ENCODE results near the gene USP6. TPM values are rescaled to one million over a fixed set of nuclear protein-coding genes. Genes with fewer than 3 reads are reported as not detected.
"Not testable (repeated sequence)": the region's sequence is repeated elsewhere in the genome, so short reads cannot be mapped to it uniquely, and the experiment has no call there.

USP6 gene
- polyA plus RNA-seq, 2 of the 4 experiments (the other 2 are of a cell fraction) = 0.01 to 0.04 TPM

DNA sequence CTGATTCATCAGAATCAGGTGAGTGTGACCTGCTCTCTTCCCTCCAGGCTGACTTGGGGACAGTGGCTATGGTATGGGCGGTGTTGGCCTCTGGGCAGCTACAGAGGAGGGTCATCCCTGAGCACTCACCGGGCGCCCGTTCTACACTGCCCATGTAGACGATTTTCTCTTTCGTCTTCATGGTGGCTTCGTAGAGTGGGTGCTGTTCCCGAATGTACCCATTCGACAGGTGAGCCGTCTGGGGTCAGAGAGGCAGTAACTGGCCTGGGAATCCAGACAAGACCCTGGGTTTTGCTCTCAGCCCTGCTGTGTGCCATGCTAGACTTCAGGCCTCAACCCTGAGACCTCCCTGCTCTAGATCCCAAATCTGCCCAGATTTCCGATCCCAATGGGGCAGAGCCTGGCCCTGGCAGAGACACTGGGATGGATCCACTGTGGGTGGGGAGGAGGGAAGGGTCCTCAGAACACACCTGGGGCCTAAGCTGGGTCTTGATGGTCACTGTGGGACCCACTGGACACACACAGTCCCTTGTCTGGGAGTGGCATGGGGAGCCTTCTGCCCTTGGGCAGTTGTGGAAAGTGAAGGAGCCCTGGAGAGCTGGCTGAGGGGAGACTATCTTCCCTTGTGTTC lies 13.2 kb downstream of the USP6 start:
- no peak for DNase-seq (ENCODE audit: low read depth in 1 of 2, low spot score in 1 of 2)
- TF ChIP-seq, protein P1, sequence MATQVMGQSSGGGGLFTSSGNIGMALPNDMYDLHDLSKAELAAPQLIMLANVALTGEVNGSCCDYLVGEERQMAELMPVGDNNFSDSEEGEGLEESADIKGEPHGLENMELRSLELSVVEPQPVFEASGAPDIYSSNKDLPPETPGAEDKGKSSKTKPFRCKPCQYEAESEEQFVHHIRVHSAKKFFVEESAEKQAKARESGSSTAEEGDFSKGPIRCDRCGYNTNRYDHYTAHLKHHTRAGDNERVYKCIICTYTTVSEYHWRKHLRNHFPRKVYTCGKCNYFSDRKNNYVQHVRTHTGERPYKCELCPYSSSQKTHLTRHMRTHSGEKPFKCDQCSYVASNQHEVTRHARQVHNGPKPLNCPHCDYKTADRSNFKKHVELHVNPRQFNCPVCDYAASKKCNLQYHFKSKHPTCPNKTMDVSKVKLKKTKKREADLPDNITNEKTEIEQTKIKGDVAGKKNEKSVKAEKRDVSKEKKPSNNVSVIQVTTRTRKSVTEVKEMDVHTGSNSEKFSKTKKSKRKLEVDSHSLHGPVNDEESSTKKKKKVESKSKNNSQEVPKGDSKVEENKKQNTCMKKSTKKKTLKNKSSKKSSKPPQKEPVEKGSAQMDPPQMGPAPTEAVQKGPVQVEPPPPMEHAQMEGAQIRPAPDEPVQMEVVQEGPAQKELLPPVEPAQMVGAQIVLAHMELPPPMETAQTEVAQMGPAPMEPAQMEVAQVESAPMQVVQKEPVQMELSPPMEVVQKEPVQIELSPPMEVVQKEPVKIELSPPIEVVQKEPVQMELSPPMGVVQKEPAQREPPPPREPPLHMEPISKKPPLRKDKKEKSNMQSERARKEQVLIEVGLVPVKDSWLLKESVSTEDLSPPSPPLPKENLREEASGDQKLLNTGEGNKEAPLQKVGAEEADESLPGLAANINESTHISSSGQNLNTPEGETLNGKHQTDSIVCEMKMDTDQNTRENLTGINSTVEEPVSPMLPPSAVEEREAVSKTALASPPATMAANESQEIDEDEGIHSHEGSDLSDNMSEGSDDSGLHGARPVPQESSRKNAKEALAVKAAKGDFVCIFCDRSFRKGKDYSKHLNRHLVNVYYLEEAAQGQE (IDR thresholded peaks at IDR 0.05) = no peak
- TF ChIP-seq POLR2AphosphoS2 (conservative IDR thresholded peaks at IDR 0.05; ENCODE audit: low read length) = no peak
- no peak for TF ChIP-seq PHF8 (IDR thresholded peaks at IDR 0.05; ENCODE audit: borderline replicate concordance, low read depth)
- no peak for TF ChIP-seq KDM1A (IDR thresholded peaks at IDR 0.05; ENCODE audit: low read depth)
- TF ChIP-seq KDM5A (IDR thresholded peaks at IDR 0.05) = no peak
- H3K27ac ChIP-seq = no peak overlapping the region
- H3K4me1 ChIP-seq = no peaks in the 10 kb centered on the region
- POLR2A ChIA-PET = no interaction called here
- no peak overlapping the region for H3K4me2 ChIP-seq
- no peak for ATAC-seq
- H3K4me3 ChIP-seq = no peak overlapping the region
- 60% methylated on average over 10 of the region's 11 CpGs for WGBS (ENCODE audit: missing lambda C conversion rate)
- CTCF ChIA-PET = interaction anchor here (1.0 to 1.7 kb wide), 2 partner anchors 9 to 10 kb away, joined by 3 to 6 read pairs; no protein-coding TSS in a partner anchor
- no peaks in the 10 kb centered on the region; the same call in 2 of the 3 replicates for H3K9me3 ChIP-seq
- FAIRE-seq = no peak

GRCh38 chr17:5129770-5130169 lies 13.9 kb downstream of the USP6 start:
- H3K4me2 ChIP-seq; FAIRE-seq; DNase-seq (ENCODE audit: low read depth in 1 of 2, low spot score in 1 of 2); H3K27ac ChIP-seq; H3K4me3 ChIP-seq; ATAC-seq; H3K9me3 ChIP-seq; POLR2A ChIA-PET; H3K4me1 ChIP-seq: not testable (repeated sequence)
- CTCF ChIA-PET = interaction anchor here (1.0 kb wide), 1 partner anchor 10 kb away, joined by 3 read pairs; no protein-coding TSS in a partner anchor
- 13% methylated on average over 4 of the region's 8 CpGs for WGBS (ENCODE audit: missing lambda C conversion rate)

GRCh38 chr17:5130261-5130660 lies 14.4 kb downstream of the USP6 start:
- H3K27ac ChIP-seq; POLR2A ChIA-PET; H3K4me3 ChIP-seq; H3K9me3 ChIP-seq; FAIRE-seq; ATAC-seq; H3K4me2 ChIP-seq; DNase-seq (ENCODE audit: low read depth in 1 of 2, low spot score in 1 of 2); H3K4me1 ChIP-seq: not testable (repeated sequence)
- WGBS (ENCODE audit: missing lambda C conversion rate) = 46% methylated on average over 10 of the region's 10 CpGs
- CTCF ChIA-PET = interaction anchor here (1.0 kb wide), 1 partner anchor 11 kb away, joined by 3 read pairs; no protein-coding TSS in a partner anchor

GRCh38 chr17:5130687-5131086 lies 14.9 kb downstream of the USP6 start:
- H3K4me2 ChIP-seq; H3K4me1 ChIP-seq; H3K4me3 ChIP-seq; FAIRE-seq; H3K9me3 ChIP-seq; DNase-seq (ENCODE audit: low read depth in 1 of 2, low spot score in 1 of 2); POLR2A ChIA-PET; H3K27ac ChIP-seq; CTCF ChIA-PET; ATAC-seq: not testable (repeated sequence)
- WGBS (ENCODE audit: missing lambda C conversion rate) = 27% methylated on average over 5 of the region's 5 CpGs

GRCh38 chr17:5131146-5131715 lies 15.4 kb downstream of the USP6 start:
- WGBS (ENCODE audit: missing lambda C conversion rate) = 55% methylated on average over 7 of the region's 7 CpGs
- FAIRE-seq (no peak), ATAC-seq (no peak), DNase-seq (ENCODE audit: low read depth in 1 of 2, low spot score in 1 of 2) (no peak)
- CTCF ChIA-PET = no interaction called here
- Histone ChIP-seq H3K4me2 (no peak overlapping the region), H3K27ac (no peak overlapping the region), H3K9me3 (no peaks in the 10 kb centered on the region; the same call in 2 of the 3 replicates), H3K4me3 (no peak overlapping the region), H3K4me1 (no peaks in the 10 kb centered on the region)
- POLR2A ChIA-PET = no interaction called here
- TF ChIP-seq EP300 (IDR thresholded peaks at IDR 0.05) (no peak), CHD2 (IDR thresholded peaks at IDR 0.05; ENCODE audit: low read length, partially characterized antibody) (no peak), ZSCAN20 (CRISPR knock-in tag; IDR thresholded peaks at IDR 0.05) (no peak), ESRRA (IDR thresholded peaks at IDR 0.05; ENCODE audit: borderline replicate concordance, low read length) (no peak), NR3C1 (IDR thresholded peaks at IDR 0.05) (no peak), HDAC2 (IDR thresholded peaks at IDR 0.05) (no peak), ATOH8 (CRISPR knock-in tag; IDR thresholded peaks at IDR 0.05; ENCODE audit: low read depth) (no peak), RAD21 (conservative IDR thresholded peaks at IDR 0.05 in 1 of 2, IDR thresholded peaks at IDR 0.05 in 1 of 2) (no peak), CEBPB (IDR thresholded peaks at IDR 0.05) (no peak), KDM5A (IDR thresholded peaks at IDR 0.05) (no peak), NPAS2 (CRISPR knock-in tag; IDR thresholded peaks at IDR 0.05; ENCODE audit: borderline replicate concordance) (no peak), JUN (IDR thresholded peaks at IDR 0.05) (no peak), POLR2AphosphoS2 (conservative IDR thresholded peaks at IDR 0.05; ENCODE audit: low read length) (no peak), ZC3H11A (IDR thresholded peaks at IDR 0.05) (no peak)
- TF ChIP-seq, protein P2, sequence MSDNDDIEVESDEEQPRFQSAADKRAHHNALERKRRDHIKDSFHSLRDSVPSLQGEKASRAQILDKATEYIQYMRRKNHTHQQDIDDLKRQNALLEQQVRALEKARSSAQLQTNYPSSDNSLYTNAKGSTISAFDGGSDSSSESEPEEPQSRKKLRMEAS (IDR thresholded peaks at IDR 0.05) = no peak
